ENCODE results near the gene PRKCG.

PRKCG gene

GRCh38 chr19:53853707-53854106, 28.3 kb upstream of the PRKCG start:
- Histone ChIP-seq H3K4me1 (ENCODE audit: insufficient read depth, low read length, severe bottlenecking) (no peaks in the 10 kb centered on the region), H3K9me2 (ENCODE audit: low read depth, low read length) (no peaks in the 10 kb centered on the region), H4K20me1 (ENCODE audit: insufficient read depth, low read length) (no peaks in the 10 kb centered on the region), H3K9ac (ENCODE audit: low read length) (no peak overlapping the region), H3K4me3 (ENCODE audit: low read depth, low read length, poor library complexity, severe bottlenecking) (no peak overlapping the region), H2AFZ (ENCODE audit: low read length) (no peak overlapping the region), H3K36me3 (ENCODE audit: insufficient read depth, low read length) (no peaks in the 10 kb centered on the region), H3K27me3 (ENCODE audit: insufficient read depth, low read length) (no peaks in the 10 kb centered on the region), H3K27ac (ENCODE audit: low read depth, low read length, poor library complexity, severe bottlenecking) (no peak overlapping the region), H3F3A (ENCODE audit: insufficient read depth, low read length) (no peaks in the 10 kb centered on the region), H3K4me2 (ENCODE audit: low read length) (no peak overlapping the region), H3K9me3 (ENCODE audit: low read length) (no peaks in the 10 kb centered on the region), H3K79me2 (ENCODE audit: insufficient read depth, low read length) (no peaks in the 10 kb centered on the region)
- TF ChIP-seq EZH2 (IDR thresholded peaks at IDR 0.05; ENCODE audit: borderline replicate concordance, low read length) (no peak), CTCF (IDR thresholded peaks at IDR 0.05; ENCODE audit: low read length) (no peak)

GRCh38 chr19:53864308-53864836, 17.6 kb upstream of the PRKCG start:
- Histone ChIP-seq H2AFZ (ENCODE audit: low read length) (no peak overlapping the region), H3K36me3 (ENCODE audit: insufficient read depth, low read length) (no peaks in the 10 kb centered on the region), H3K79me2 (ENCODE audit: insufficient read depth, low read length) (no peaks in the 10 kb centered on the region), H3K27me3 (ENCODE audit: insufficient read depth, low read length) (no peaks in the 10 kb centered on the region), H3K27ac (ENCODE audit: low read depth, low read length, poor library complexity, severe bottlenecking) (no peak overlapping the region), H3K4me3 (ENCODE audit: low read depth, low read length, poor library complexity, severe bottlenecking) (no peak overlapping the region), H4K20me1 (ENCODE audit: insufficient read depth, low read length) (no peaks in the 10 kb centered on the region), H3F3A (ENCODE audit: insufficient read depth, low read length) (no peaks in the 10 kb centered on the region), H3K9ac (ENCODE audit: low read length) (no peak overlapping the region), H3K9me3 (ENCODE audit: low read length) (no peaks in the 10 kb centered on the region), H3K4me2 (ENCODE audit: low read length) (no peak overlapping the region), H3K4me1 (ENCODE audit: insufficient read depth, low read length, severe bottlenecking) (no peaks in the 10 kb centered on the region), H3K9me2 (ENCODE audit: low read depth, low read length) (no peaks in the 10 kb centered on the region)
- TF ChIP-seq CTCF (IDR thresholded peaks at IDR 0.05; ENCODE audit: low read length) (no peak), EZH2 (IDR thresholded peaks at IDR 0.05; ENCODE audit: borderline replicate concordance, low read length) (no peak)

GRCh38 chr19:53865523-53865917, 16.5 kb upstream of the PRKCG start:
- no peak overlapping the region for H2AFZ ChIP-seq (ENCODE audit: low read length)
- no peak overlapping the region for H3K4me2 ChIP-seq (ENCODE audit: low read length)
- H3K4me3 ChIP-seq (ENCODE audit: low read depth, low read length, poor library complexity, severe bottlenecking): no peak overlapping the region
- no peaks in the 10 kb centered on the region for H3K9me3 ChIP-seq (ENCODE audit: low read length)
- H3K9ac ChIP-seq (ENCODE audit: low read length): no peak overlapping the region
- TF ChIP-seq CTCF (IDR thresholded peaks at IDR 0.05; ENCODE audit: low read length) (no peak), EZH2 (IDR thresholded peaks at IDR 0.05; ENCODE audit: borderline replicate concordance, low read length) (no peak)
- H3F3A ChIP-seq (ENCODE audit: insufficient read depth, low read length): no peaks in the 10 kb centered on the region
- no peaks in the 10 kb centered on the region for H3K36me3 ChIP-seq (ENCODE audit: insufficient read depth, low read length)
- no peaks in the 10 kb centered on the region for H3K27me3 ChIP-seq (ENCODE audit: insufficient read depth, low read length)
- H3K79me2 ChIP-seq (ENCODE audit: insufficient read depth, low read length): no peaks in the 10 kb centered on the region
- H3K9me2 ChIP-seq (ENCODE audit: low read depth, low read length): no peaks in the 10 kb centered on the region
- no peak overlapping the region for H3K27ac ChIP-seq (ENCODE audit: low read depth, low read length, poor library complexity, severe bottlenecking)
- H3K4me1 ChIP-seq (ENCODE audit: insufficient read depth, low read length, severe bottlenecking): no peaks in the 10 kb centered on the region
- H4K20me1 ChIP-seq (ENCODE audit: insufficient read depth, low read length): no peaks in the 10 kb centered on the region
